ENCODE measurements around the gene FADS3.

- TF ChIP-seq EZH2 (IDR thresholded peaks at IDR 0.05) = no peak
- no peak for TF ChIP-seq CTCF (IDR thresholded peaks at IDR 0.05 in 2 of 3, conservative IDR thresholded peaks at IDR 0.05 in 1 of 3; ENCODE audit: borderline replicate concordance in 1 of 3, insufficient read depth in 1 of 3, low read depth in 2 of 3, low read length in 2 of 3)
- no peak for TF ChIP-seq EZH2phosphoT487 (IDR thresholded peaks at IDR 0.05; ENCODE audit: borderline replicate concordance)
- no peak for TF ChIP-seq CEBPB (IDR thresholded peaks at IDR 0.05; ENCODE audit: low read depth)
- no peak for TF ChIP-seq JUND (IDR thresholded peaks at IDR 0.05)
- TF ChIP-seq POLR2A (IDR thresholded peaks at IDR 0.05; ENCODE audit: borderline replicate concordance, extremely low read depth, insufficient read depth, insufficient read length) = no peak
- TF ChIP-seq YY1 (IDR thresholded peaks at IDR 0.05; ENCODE audit: extremely low read depth, insufficient replicate concordance, low read depth, low read length) = no peak
- TF ChIP-seq REST (IDR thresholded peaks at IDR 0.05; ENCODE audit: low read depth) = no peak
- TF ChIP-seq RAD21 (IDR thresholded peaks at IDR 0.05; ENCODE audit: low read depth) = no peak
Measured at GRCh38 chr11:61885166-61885778, 6.1 kb downstream of the FADS3 start.

All from HCT116 (cell line).